ENCODE data around the gene PPP3CA.

The PPP3CA gene

DNA sequence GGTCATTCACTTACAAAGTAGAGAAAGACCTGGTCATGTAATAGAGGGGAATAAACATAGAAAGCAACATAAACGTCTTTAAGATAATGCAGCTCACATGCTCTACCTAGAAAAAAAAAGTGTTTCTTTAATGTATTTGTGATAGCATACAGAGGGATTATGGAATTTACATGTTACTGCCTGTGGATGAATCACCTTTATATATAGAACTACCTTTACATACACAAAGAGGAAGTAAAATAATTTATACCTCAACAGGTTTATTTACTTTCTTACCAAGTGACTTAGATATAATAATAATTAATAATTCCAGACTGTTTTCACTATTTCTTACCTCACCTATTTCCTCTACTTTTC, 81.5 kb downstream of the PPP3CA start:
- peaks cover 32% of the 10 kb centered on the region for H3K79me2 ChIP-seq (ENCODE audit: insufficient read depth, low read depth)
- H3K4me2 ChIP-seq: peak overlapping the region; percentile 26
- H3K9ac ChIP-seq: no peak overlapping the region

DNA sequence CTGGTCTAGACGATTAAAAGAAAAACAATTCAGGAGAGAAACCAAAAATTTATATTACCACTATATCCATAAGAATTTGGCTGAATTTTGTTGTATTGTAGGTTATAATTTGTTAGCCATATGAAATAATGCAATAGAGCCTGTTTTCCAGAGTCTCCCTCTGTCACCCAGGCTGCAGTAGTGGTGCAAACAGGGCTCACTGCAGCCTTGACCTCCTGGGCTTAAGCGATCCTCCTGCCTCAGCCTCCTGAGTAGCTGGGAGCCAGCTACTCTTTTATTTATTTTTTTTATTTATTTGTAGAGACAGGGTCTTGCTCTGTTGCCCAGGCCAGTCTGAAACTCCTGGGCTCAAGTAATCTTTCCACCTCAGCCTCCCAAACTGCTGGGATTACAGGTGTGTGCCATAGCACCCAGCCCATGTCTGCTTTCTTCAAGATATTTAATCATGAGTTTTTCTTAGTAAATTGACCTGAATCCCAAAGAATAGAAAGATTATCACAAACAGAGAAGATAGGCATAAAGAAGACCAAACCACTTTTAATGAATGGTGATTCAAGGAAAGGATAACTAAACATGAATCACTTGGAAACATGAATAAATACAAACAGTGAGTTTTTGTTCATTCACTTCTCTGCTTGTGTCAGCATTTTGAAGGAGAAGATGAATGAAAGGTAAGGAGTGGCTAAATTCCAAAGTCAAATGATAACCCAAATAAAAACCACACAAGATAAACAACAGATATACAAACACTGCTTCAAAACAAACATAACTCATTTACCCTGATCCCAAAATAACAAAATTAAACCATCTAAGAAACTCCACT, 82.1 kb downstream of the PPP3CA start:
- peaks cover 32% of the 10 kb centered on the region for H3K79me2 ChIP-seq (ENCODE audit: insufficient read depth, low read depth)

More for the DNA sequence above, 81.5 kb downstream of the PPP3CA start:
- Histone ChIP-seq H3K4me1 (ENCODE audit: low read depth, poor library complexity, severe bottlenecking) (peaks cover 60% of the 10 kb centered on the region), H3K27ac (no peak overlapping the region), H4K20me1 (ENCODE audit: insufficient read depth) (no peaks in the 10 kb centered on the region; the same call in 1 of the 2 replicates), H3K4me3 (IDR thresholded peaks at IDR 0.05; ENCODE audit: insufficient read depth, low read depth, low read length) (no peak overlapping the region), H3K36me3 (ENCODE audit: insufficient read depth) (no peaks in the 10 kb centered on the region), H3K27me3 (ENCODE audit: insufficient read depth, low read depth) (no peaks in the 10 kb centered on the region), H2AFZ (ENCODE audit: low read depth) (no peak overlapping the region)
- TF ChIP-seq, protein P1, sequence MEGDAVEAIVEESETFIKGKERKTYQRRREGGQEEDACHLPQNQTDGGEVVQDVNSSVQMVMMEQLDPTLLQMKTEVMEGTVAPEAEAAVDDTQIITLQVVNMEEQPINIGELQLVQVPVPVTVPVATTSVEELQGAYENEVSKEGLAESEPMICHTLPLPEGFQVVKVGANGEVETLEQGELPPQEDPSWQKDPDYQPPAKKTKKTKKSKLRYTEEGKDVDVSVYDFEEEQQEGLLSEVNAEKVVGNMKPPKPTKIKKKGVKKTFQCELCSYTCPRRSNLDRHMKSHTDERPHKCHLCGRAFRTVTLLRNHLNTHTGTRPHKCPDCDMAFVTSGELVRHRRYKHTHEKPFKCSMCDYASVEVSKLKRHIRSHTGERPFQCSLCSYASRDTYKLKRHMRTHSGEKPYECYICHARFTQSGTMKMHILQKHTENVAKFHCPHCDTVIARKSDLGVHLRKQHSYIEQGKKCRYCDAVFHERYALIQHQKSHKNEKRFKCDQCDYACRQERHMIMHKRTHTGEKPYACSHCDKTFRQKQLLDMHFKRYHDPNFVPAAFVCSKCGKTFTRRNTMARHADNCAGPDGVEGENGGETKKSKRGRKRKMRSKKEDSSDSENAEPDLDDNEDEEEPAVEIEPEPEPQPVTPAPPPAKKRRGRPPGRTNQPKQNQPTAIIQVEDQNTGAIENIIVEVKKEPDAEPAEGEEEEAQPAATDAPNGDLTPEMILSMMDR (conservative IDR thresholded peaks at IDR 0.05; ENCODE audit: low read depth, low read length): no peak

DNA sequence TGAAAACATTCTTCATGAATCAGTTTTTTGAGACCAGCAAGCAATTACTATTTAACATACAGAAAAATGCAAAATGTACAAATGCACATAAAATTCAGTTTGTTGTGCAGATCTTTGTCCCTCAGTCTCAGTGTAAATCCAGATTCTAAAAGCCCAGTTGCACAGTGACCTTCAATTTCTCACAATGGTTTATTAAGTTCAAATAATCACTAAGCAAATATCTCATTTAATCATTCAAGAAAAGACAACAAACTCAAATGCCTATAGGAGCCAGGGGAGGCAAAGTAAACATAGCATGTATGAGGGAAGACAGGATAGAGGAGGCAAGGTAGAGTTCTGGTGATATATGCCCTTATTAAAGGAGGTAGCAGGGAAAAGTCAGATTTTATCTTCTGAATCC, 82.8 kb downstream of the PPP3CA start:
- H3K36me3 ChIP-seq (ENCODE audit: insufficient read depth): no peaks in the 10 kb centered on the region
- no peak overlapping the region for H3K4me3 ChIP-seq (IDR thresholded peaks at IDR 0.05; ENCODE audit: insufficient read depth, low read depth, low read length)
- peaks cover 32% of the 10 kb centered on the region for H3K79me2 ChIP-seq (ENCODE audit: insufficient read depth, low read depth)
- H3K4me2 ChIP-seq: no peak overlapping the region
- no peaks in the 10 kb centered on the region; the same call in 1 of the 2 replicates for H4K20me1 ChIP-seq (ENCODE audit: insufficient read depth)
- TF ChIP-seq, protein P1 (conservative IDR thresholded peaks at IDR 0.05; ENCODE audit: low read depth, low read length): no peak
- H2AFZ ChIP-seq (ENCODE audit: low read depth): no peak overlapping the region
- H3K27me3 ChIP-seq (ENCODE audit: insufficient read depth, low read depth): no peaks in the 10 kb centered on the region
- H3K4me1 ChIP-seq (ENCODE audit: low read depth, poor library complexity, severe bottlenecking): peaks cover 73% of the 10 kb centered on the region
- no peak overlapping the region for H3K27ac ChIP-seq
- no peak overlapping the region for H3K9ac ChIP-seq

More for the DNA sequence above, 82.1 kb downstream of the PPP3CA start:
- Histone ChIP-seq H3K4me2 (peak overlapping the region; percentile 26), H3K4me3 (IDR thresholded peaks at IDR 0.05; ENCODE audit: insufficient read depth, low read depth, low read length) (no peak overlapping the region), H3K36me3 (ENCODE audit: insufficient read depth) (no peaks in the 10 kb centered on the region), H3K4me1 (ENCODE audit: low read depth, poor library complexity, severe bottlenecking) (peaks cover 66% of the 10 kb centered on the region), H3K27me3 (ENCODE audit: insufficient read depth, low read depth) (no peaks in the 10 kb centered on the region), H3K27ac (no peak overlapping the region), H3K9ac (no peak overlapping the region), H2AFZ (ENCODE audit: low read depth) (no peak overlapping the region), H4K20me1 (ENCODE audit: insufficient read depth) (no peaks in the 10 kb centered on the region; the same call in 1 of the 2 replicates)
- TF ChIP-seq, protein P1 (conservative IDR thresholded peaks at IDR 0.05; ENCODE audit: low read depth, low read length): no peak

DNA sequence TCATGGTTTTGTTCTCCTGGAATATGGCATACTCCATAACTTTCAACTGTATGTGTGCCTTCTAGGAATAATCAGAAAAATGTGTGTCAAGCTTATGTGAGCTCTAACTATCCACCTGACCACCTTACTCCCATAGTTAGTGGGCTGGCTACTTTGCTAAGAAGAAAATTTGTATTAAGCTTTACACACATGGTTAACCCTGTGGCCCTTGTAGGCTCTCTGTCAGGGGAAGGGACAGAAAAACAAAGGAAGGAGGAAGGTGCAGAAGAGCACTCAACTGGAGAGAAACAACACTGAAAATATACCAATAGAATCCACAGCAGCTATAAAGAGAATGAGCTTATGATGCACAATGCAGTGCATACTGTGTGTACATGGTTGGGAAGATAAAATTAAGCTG, 84.6 kb downstream of the PPP3CA start:
- Histone ChIP-seq H3K36me3 (ENCODE audit: insufficient read depth) (no peaks in the 10 kb centered on the region), H3K27me3 (ENCODE audit: insufficient read depth, low read depth) (no peaks in the 10 kb centered on the region), H3K9ac (no peak overlapping the region), H4K20me1 (ENCODE audit: insufficient read depth) (no peaks in the 10 kb centered on the region), H3K4me2 (no peak overlapping the region), H3K27ac (no peak overlapping the region), H3K79me2 (ENCODE audit: insufficient read depth, low read depth) (peaks cover 42% of the 10 kb centered on the region), H3K4me1 (ENCODE audit: low read depth, poor library complexity, severe bottlenecking) (peaks cover 91% of the 10 kb centered on the region), H2AFZ (ENCODE audit: low read depth) (no peak overlapping the region), H3K4me3 (IDR thresholded peaks at IDR 0.05; ENCODE audit: insufficient read depth, low read depth, low read length) (no peak overlapping the region)
- TF ChIP-seq, protein P1 (conservative IDR thresholded peaks at IDR 0.05; ENCODE audit: low read depth, low read length): no peak

All from KMS-11 (cell line).